Measurements from ENCODE around the gene ARFGAP3.

ARFGAP3 gene

GRCh38 chr22:42856865-42857704, at the start of gene ARFGAP3:
TSS of gene ARFGAP3 (minus strand) at chr22:42857273. CDS start at chr22:42857182, 91 bp downstream.
- peak within 1 kb of the TSS; percentile 86 for H3K27ac ChIP-seq
- TF ChIP-seq ZFX (IDR thresholded peaks at IDR 0.05) (peak; percentile 91), CTCF (conservative IDR thresholded peaks at IDR 0.05) (no peak)

DNA sequence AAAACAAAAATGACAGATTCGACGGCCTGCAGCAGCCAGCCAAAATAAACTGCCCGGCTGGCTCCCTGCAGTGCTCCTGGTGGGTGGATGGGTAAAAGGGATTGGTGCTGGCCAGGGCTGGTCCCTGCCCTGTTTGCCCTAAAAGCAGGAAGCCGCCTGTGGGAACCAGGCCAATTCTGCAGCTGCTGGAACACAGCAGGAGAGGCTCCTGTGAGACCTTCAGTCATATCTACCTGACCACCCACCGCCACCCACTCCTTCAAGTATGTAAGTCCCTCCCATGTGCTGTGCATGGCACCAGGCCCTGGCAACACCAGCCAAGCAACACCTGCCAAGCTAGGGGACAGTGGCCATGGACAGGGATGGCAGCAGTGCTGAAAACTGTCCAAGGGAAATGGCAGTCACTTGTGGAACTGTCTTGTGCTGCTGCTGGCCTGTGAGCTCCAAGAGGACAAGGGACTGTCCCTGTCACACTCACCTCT, 48.7 kb upstream of the ARFGAP3 start:
- TF ChIP-seq CTCF (conservative IDR thresholded peaks at IDR 0.05) (no peak), ZFX (IDR thresholded peaks at IDR 0.05) (no peak)
- peak overlapping the region; percentile 55 for H3K27ac ChIP-seq

DNA sequence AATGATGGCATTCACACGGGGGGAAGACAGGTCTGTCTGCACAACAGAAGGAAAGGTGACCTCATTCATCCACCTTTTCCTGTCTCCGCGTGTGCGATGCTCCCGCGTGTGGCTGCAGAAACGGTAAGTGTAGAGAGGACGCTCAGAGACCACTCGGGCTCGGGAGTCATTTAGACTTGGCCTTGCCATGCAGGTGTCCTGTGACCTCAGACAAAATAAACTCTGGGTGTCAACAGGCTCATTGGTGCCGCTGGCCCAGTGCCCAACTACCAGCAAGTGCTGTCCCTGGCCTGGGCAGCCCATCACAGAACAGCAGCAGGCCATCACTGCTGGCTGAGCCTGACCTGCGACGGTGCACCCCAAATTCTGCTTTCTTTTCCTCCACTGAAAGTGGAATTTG, 48.1 kb upstream of the ARFGAP3 start:
- TF ChIP-seq CTCF (conservative IDR thresholded peaks at IDR 0.05) (no peak), ZFX (IDR thresholded peaks at IDR 0.05) (no peak)
- peak overlapping the region; percentile 55 for H3K27ac ChIP-seq

- no peak overlapping the region for H3K27ac ChIP-seq
Observed at GRCh38 chr22:42904050-42904449, 47.0 kb upstream of the ARFGAP3 start.

GRCh38 chr22:42902875-42903510, 45.9 kb upstream of the ARFGAP3 start:
- H3K27ac ChIP-seq = no peak overlapping the region
- TF ChIP-seq CTCF (conservative IDR thresholded peaks at IDR 0.05) (no peak), ZFX (IDR thresholded peaks at IDR 0.05) (no peak)

More at GRCh38 chr22:42904050-42904449, 47.0 kb upstream of the ARFGAP3 start:
- TF ChIP-seq ZFX (IDR thresholded peaks at IDR 0.05) (no peak), CTCF (conservative IDR thresholded peaks at IDR 0.05) (no peak)

DNA sequence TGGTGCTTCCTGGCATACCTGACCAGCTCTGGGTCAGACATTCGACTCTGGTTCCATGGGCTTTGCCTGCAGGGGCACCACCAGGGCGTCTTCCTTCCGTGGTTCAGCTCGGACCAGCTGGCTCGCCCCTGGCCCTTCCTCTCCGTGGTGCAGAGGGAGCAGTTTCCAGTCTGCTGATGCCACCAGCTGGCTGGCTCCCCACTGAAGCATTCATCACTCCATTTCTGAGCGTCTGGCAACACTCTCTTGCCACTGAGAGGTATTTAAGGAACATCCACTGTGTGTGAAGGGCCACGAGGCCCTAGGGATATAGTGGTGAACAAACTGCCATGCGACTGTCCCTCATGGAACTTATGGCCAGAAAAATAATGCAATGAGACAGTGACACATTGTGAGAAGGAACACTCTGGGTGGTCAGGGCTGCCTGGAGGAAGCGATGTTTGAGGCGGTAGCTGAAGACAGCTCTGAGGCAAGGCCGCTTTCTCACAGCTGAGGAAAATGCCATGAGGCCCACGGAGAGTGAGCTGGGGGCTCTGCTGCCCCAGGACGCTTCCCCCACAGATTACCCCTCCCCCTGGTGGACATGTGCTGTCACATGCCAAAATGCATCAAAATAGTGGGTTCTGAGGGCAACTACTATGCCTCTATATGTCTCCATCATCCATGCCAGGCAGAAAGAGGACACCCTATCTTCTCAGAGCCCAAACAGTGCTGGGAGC, 44.9 kb upstream of the ARFGAP3 start:
- no peak for TF ChIP-seq ZFX (IDR thresholded peaks at IDR 0.05)

GRCh38 chr22:42897960-42898359, 40.9 kb upstream of the ARFGAP3 start:
- TF ChIP-seq ZFX (IDR thresholded peaks at IDR 0.05) (no peak), CTCF (conservative IDR thresholded peaks at IDR 0.05) (no peak)

More for the DNA sequence above, 44.9 kb upstream of the ARFGAP3 start:
- no peak overlapping the region for H3K27ac ChIP-seq

More at GRCh38 chr22:42897960-42898359, 40.9 kb upstream of the ARFGAP3 start:
- H3K27ac ChIP-seq = no peak overlapping the region
